ENCODE measurements around the gene MTCL1.

MTCL1 gene

GRCh38 chr18:8843005-8843404 lies 137.6 kb downstream of the MTCL1 start:
- DNase-seq, result no peak

GRCh38 chr18:8844721-8845148 lies 139.4 kb downstream of the MTCL1 start:
- no peak for DNase-seq

DNA sequence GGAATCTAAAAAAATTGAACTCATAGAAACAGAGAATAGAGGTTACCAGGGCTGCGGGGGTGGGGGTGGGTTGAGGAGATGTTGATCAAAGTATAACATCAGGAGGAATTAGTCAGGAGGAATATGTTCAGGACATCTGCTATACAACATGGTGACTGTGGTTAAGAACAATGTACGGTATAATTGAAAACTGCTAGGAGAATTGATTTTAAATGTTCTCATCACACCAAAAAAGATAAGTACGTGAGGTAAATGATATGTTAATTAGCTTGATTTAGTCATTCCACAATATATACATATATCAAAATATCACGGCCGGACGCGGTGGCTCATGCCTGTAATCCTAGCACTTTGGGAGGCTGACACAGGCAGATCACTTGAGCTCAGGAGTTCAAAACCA lies 140.2 kb downstream of the MTCL1 start:
- DNase-seq, result no peak

GRCh38 chr18:8847066-8847755 lies 141.9 kb downstream of the MTCL1 start:
- DNase-seq, result no peak

DNA sequence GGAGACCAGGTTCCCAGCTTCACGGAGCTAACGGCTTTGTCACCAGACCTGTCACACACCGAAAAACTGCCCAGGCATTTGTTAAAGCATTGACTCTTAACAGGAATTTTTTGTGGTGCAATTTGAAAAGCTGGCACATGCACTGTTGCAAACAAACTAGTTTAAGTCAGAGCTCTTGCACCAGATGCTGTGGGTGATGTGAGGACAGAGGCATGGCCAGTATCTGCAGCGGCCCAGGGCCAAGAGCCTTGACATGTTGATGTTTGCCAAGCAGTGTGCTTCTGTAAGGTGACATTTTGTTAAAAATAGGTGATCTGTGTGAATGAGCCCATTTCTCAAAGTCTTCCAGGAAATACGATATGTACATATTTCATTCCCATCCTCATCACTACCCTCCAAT lies 142.5 kb downstream of the MTCL1 start:
- no peak for DNase-seq

DNA sequence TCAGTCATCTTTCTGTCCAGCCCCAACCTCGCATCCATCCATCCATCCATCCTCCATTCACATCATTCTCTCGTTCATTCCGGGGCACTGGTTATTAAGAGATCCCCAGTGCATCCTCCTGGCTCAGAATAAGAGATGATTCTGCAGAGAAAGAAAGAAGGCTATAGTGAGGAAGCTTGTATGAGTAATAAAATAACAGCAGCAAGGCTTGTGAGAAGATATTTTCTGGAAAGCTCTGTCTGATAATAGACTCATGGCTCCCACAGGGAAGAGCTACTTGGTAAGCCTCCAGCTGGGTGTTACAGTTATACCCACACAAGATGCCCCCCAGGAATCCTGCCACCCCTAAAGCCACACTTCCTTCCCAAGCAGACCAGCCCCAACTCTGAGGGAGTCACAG lies 143.2 kb downstream of the MTCL1 start:
- no peak for DNase-seq

DNA sequence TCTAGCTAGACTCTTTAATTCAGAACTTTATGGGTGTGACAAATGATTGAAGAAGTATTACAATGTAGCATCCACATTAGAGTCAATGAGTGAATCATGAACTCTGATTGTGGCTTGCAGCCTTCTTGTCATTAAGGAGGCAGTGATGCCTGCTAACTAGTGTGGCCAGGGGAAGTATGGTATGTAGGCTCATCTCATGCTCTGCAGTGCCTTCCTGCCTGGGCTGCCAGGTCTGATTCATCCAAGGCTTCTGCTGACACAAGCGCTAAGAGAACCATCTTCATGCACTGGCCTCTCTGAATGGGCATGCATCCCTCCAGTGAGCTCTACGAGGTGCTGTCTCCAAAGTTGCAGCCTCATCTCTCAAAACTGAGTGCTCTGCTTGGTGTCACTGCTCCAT lies 144.3 kb downstream of the MTCL1 start:
- DNase-seq, result no peak

- DNase-seq, result no peak
Measured at GRCh38 chr18:8851659-8852058, 146.3 kb downstream of the MTCL1 start.

DNA sequence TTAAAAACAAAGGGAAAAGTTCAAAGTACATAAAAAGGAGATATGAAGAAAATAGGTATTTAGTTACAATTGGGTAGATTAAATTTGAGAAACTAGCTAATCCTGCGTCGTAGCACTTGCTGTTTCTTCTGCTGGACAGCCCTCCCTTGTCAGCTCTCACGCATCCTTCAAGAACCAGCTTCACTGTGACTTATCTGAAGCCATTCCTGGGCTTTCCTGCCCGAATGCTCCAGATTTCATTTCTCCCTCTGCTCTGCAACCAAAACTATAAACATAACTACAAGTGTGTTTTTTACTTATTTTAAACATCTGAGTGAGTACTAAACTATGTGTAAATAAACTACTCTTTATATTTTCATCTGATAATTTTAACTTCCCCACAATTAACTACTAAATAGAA lies 149.2 kb downstream of the MTCL1 start:
- no peak for DNase-seq

DNA sequence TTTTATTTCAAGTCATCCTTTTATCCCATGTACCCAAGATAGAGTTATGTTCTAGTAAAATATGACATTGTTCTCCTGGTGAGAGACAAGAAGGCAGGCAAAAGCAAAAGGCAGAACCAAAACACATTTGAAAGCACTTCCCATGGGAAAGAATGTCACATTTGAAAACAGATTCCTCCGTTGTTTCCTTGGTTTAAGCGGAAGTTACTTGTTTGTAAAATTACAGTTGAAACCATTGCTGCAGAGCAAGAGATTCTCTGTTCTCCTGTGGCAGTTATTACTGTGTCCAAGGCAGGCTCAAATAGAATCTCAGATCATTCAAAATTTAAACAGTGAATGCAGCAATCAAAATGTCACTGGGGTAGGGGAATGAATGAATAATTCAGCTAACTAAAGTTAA lies 149.6 kb downstream of the MTCL1 start:
- no peak for DNase-seq

DNA sequence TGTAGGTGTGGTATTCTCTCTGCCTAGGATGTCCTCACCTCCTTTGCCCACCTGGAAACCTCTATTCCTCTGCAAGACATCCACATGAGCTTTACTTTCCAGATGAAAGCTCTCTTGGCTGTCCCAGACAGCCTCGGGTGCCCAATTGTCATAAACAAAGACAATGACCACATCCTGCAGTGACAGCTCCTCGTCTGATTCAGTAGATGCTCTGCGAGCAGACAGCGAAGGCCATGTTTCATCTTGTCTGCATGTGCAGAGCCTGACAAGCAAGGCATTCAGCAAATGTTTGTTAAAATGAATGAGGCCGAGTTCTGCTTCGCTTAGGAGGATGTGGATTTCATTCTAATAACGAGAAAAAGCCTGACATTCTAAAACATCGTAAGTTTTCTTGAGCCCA lies 150.9 kb downstream of the MTCL1 start:
- DNase-seq, result no peak

DNA sequence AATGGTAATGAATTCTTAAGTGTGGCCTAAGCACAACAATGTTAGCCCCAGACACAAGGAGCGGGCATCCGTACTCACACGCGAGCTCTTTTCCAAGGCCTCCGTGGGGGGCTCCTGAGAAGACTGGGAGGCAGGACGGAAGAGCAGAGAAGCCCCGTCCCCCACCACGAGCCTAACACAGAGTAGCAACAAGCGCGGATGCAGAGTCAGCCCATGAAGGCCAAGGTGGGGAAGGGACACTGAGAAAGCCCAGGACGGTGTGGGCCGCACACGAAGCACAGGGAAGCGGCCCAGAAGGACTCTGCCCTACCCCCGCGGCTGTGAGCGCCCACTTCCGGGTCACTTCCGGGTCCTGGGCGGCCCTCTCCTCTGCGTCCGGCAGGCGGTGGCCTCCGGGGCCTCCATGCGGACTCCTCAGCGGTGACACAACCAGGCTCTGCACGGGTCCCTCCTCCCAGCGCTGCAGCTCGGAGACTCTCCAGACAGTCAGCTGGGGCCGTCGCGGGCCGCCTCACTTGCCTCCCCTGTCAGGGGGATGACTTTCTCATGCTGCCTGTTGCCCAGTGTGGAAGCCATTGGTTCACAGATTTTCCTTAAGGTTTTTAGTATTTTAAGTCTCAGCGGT lies 151.5 kb downstream of the MTCL1 start:
- DNase-seq, result no peak

DNA sequence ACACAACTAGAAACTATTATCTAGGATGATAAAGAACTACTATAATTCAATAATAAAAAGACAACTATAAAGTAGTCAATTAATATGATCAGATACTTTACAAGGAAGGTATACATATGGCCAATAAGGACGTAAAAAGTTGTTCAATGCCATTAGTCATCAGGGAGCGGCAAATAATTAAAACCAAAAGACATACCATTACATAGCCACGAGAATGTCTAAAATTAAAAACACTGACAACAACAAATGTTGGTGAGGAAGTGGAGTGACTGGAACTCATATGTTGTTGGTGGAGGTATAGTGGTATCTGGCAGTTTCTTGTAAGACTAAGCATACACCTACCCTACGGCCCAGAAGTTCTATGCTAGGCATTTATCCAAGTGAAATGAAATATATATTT lies 152.4 kb downstream of the MTCL1 start:
- DNase-seq, result no peak

DNA sequence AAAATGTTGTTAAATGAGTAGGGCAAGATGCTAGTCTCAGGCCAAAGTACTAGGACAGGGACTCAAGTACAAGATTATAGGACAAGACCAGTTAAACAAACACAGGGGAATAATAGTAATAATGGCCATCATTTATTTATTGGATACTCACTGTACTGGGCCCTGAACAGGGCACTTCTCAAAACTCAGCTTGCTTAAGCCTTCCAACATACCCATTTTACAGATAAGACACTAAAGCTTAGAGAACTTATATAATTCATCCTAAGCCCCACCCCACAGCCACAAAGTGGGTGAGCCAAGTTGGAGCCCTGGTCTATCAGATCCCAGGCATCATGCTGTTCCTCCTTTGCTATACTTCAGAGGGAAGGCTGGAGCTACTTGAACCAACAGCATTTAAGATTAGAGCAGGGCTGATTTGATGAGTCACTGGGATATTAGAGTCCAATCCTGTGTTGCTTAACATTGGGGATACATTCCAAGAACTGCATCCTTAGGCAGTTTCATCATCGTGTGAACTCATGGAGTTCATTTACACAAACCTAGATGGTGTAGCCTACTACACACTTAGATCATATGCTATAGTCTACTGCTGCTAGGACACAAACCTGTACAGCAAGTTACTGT lies 153.6 kb downstream of the MTCL1 start:
- DNase-seq, result no peak

- DNase-seq, result no peak
Measured at GRCh38 chr18:8860845-8861642, 155.7 kb downstream of the MTCL1 start.

DNA sequence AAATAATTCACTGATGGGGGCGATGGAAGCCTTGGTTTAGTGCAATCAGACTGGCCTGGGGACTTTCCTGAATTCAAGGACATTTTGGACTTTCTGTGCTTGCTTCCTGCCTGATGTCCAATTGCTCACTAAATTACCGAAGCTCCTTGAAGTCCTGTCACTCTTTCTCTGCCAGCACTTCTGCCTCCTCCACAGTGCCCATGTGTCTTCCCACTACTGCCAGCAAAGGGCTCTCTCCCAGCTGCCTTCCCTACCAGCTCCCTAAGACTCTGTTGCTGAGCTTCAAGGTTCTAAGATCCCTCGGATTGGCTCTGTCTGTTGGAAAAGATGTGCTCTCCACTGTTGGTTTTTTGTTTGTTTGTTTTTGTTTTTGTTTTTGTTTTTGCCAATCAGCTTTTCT lies 158.1 kb downstream of the MTCL1 start:
- DNase-seq, result no peak

DNA sequence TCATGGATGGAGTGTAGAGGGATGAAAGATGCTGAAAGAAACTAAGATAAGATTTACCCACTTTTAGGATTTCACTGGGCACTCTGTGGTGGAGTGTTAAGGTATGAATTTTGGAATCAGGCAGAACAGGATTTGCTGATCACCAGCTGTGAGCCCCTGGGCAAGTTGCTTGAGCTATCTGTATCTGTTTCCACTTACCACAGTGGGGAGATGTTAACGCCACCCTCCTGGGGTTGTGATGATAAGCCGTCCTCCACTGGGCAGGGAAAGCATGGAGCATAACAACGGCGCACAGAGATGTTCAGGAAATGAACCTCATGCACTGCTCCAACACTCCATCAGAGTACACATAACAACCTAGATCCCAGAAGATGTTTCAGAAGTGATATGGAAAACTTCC lies 160.6 kb downstream of the MTCL1 start:
- no peak for DNase-seq

- no peak for DNase-seq
Measured at GRCh38 chr18:8866679-8867078, 161.3 kb downstream of the MTCL1 start.

- no peak for DNase-seq
Measured at GRCh38 chr18:8868276-8868675, 162.9 kb downstream of the MTCL1 start.

DNA sequence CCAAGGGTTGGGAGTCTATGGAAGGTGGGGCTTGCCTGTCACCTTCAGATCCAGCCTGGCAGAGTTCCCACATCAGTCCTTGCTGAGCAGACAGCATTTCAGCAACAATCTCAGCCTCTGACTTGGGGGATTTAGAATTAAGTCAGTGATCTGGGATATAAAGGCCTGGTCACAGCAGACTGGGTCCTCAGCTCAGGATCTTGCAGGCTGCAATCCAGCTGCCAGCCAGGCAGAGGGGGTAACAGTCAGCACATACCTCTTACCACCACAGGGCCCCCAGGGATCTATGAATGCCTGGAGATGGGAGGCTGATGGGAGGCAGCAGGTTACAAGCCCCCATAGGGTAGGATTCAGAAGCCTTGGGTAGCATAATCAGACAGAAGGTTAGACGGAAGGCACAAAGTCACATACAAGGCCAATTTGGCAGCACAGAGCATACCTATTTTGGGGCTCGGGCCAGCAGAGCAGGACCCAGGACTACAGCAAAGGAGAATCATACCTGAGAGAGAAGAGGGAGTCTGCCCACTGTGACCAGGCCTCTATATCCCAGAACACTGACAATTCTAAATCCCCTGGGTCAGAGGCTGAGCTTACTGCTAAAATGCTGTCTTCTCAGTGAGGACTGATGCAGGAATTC lies 163.5 kb downstream of the MTCL1 start:
- DNase-seq, result no peak

GRCh38 chr18:8869696-8870095 lies 164.3 kb downstream of the MTCL1 start:
- DNase-seq, result no peak

- no peak for DNase-seq
Measured at GRCh38 chr18:8870528-8870927, 165.2 kb downstream of the MTCL1 start.

- DNase-seq, result no peak
Measured at GRCh38 chr18:8871489-8871888, 166.1 kb downstream of the MTCL1 start.
